Activated CD8-positive, alpha-beta memory T cell treated with anti-CD3 and anti-CD28 coated beads, Interleukin-2, amount 50 U/mL, for 1 hour (primary cell): ENCODE measurements around the gene IGSF9.

ENCODE experiments used
- DNase-seq: peaks from one replicate; pipeline ENCODE4 v3.0.0-alpha.2; 2020; ENCODE audit errors: extremely low read depth

IGSF9 gene

GRCh38 chr1:159944623-159945455 is 574 bp downstream of the IGSF9 start:
- DNase-seq = no peak

DNA sequence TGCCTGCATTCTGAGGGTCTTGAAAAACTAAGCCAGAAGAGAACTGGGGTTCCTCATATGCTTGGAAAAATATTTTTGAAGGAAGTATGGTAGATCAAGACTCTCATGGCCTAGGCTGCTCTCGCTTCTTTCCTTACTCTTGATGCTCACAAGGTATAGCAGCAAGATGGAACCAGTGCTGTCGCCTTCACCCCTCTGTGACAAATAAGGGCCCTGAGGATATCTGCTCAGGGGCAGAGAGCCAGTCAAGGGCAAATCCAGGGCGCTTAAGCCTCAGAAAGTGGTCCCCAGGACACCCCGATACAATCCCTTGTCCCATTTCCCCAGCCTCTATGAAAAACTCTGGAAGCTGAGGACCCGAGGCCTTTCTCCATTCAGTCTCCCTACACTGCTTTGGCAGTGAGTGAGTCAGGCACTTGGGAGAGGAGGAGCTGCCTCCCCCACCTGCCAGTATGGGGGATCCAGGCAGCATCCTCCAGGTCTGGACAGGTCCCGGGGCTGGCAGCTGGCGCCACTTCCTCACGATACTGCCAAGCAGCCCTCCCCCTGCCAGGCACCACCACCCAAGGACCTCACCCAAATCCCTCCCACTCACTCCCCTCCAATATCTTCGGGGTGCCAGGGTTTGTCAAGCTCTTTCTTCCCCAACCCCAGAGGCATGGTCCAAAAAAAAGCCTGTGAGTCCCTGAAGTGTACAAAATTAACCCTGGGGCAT is 1.3 kb downstream of the IGSF9 start:
- no peak for DNase-seq

GRCh38 chr1:159943278-159943640 is 2.2 kb downstream of the IGSF9 start:
- no peak for DNase-seq

DNA sequence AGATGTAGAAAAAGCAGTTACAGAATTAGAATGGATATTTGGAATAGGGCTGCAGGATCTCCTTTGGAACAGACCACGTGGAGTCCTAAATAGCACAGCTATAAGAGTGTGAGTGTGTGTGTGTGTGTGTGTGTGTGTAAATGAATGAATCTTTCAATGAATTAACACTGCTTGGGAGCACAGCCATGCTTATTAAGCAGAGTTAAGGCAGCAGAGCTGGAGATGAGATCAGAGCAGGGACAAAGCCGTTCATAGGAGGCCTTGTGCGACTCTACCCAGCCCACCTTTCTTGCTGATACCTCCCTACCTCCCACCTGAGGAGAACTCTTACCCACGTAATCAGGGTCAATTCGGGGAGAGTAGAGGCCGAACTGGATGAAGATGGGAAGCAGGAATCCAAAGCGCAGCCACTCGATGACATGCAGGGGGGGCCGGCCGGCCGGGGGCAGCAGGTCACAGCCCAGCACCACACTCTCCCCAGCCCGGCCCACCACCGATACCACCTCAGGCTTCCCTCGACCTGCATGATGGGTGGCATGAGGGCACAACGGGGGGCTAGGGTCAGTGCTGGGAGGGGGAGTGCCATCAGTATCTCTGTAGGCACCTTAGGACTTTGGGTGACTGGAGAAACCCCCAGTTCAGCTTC is 2.7 kb downstream of the IGSF9 start:
- no peak for DNase-seq

DNA sequence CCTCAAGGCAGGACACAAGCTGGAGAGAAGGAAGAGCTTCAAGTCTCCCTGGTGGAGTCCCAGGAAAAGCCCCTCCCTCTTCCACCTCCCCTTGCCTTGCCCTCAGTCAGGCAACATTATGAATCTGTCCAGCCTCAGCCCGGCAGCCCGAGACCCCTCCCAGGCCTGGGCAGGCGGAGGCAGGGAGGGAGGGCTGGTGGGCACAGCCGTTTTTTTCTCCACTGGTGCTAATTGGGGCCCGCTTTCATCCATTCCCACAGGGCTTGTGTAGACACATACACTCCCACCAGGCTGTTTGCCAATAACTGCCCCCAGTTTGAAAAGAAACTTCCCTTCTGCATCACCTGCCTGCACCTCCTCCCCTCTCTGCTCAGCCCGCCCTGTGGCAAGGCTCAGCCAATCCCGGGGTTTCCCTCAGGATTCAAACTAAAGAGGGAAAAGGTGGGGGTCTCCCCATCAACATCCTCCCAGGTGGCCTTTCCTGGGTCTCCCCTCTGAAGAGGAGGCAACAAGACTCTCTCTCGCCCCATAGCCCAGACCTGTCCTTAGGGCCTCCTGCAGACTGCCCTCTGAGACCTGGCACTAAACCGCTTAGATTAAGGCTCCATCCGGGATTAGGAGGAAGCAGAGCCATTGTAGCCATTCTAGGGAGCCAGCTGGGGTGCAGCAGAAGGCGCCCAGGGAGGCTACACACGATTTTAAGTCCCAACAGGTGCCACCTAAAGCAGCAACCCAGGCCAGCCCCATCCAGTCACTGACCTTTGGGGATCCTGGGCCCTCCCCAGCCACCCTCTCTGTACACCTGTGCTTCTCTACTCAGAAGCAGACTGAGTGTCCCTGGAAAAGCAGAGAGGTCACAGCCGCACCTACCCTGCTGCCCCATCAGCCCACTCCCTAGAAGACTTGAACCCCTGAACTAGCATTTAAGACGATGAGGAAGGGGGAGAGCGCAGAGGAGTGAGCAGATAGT is 3.5 kb downstream of the IGSF9 start:
- no peak for DNase-seq

- no peak for DNase-seq
Observed at GRCh38 chr1:159941141-159941540, 4.3 kb downstream of the IGSF9 start.

DNA sequence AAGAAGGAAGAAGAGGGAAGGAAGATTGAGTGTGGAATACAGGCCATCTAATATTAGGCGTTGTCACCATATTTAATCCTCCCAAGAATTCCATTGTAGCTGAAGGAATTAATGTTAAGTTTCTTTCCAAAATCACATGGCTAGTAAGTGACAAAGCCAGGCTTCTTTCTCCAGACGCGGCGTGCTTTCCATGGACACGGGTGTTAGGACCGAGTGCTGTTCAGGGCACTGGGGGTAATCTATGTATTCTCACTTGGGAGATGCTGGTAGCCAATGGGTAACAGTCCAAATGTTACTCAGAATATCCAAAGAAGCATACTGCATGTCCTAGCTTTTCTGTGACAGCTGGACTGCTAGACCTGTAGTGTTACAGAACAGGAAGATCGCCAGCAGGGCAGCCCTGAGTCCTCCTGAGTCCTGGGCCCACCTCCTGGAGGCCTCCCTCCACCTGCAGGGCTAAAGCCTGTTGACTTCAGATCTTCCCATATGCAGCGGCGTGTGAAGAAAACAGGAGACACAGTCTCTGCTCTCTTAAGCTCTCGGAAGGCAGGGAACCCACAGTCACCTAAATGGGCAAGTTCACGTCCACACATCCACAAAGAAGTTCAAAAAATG is 5.3 kb downstream of the IGSF9 start:
- DNase-seq = no peak

GRCh38 chr1:159939678-159940002 is 5.8 kb downstream of the IGSF9 start:
- no peak for DNase-seq

GRCh38 chr1:159938905-159939677 is 6.3 kb downstream of the IGSF9 start:
- DNase-seq = no peak

DNA sequence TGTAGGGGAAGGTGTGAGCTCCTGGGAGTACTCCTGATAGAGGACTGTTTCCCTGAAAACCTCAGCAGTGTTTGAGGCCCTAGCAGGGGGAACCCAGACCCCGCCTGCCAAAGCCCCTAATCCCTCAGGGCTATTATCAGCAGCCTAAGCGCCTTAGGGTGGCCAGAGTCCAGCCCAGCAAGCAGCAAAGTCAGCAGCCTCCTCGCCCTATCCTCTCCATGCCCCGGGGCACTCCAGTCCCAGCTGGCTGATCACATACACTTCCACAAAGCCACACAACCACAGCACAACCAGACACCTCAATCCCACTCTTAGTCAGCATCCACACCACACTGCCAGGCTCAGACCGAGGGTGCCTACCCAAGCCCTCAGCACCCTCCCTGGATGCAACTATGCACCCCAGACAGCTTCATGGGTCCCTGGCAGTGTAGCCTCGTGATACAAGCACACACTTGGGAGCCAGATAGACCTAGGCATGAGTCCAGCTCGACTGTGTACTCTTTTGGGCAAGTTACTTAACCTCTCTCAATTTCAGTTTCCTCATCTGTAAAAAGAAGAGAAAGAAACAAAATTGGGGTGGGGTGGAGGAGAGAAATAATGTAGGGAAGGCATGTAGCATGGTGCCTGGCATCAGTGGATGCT is 7.1 kb downstream of the IGSF9 start:
- DNase-seq = no peak

DNA sequence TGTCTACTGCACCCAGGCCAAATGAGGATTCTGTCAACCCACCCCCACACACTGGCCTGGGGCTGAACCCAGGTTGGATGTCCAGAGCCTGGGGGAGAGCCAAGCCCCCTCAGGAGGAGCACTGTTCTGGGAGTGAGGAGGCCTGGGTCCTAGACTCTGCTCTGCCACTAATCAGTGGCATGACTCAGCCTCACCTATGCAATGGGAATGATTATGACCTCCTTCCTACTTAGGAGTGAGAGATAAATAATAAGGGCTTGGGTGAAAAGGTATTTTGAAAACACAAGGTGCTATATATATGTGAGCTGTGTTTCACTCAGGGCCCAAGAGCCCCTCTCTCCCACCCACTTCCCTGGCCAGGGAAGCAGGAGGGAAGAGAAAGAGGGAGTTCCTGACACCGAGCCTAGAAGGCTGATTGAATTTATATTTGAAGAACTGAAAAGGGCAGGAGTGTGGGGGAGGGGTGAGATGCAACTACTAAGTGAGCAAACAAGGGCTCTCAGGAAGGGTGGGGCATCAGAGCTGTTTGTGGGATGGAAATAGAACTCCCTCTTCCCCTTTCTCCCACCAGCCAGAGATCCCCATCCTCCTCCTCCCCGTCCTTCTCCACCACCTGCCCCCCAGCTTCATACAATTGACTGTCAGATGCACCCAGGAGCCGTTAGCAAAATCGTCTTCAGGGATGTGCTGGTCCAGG is 8.2 kb downstream of the IGSF9 start:
- DNase-seq = no peak

GRCh38 chr1:159936273-159936904 is 9.0 kb downstream of the IGSF9 start:
- no peak for DNase-seq

- DNase-seq = no peak
Observed at GRCh38 chr1:159935719-159936272, 9.6 kb downstream of the IGSF9 start.

GRCh38 chr1:159935305-159935704 is 10.1 kb downstream of the IGSF9 start:
- DNase-seq = no peak

DNA sequence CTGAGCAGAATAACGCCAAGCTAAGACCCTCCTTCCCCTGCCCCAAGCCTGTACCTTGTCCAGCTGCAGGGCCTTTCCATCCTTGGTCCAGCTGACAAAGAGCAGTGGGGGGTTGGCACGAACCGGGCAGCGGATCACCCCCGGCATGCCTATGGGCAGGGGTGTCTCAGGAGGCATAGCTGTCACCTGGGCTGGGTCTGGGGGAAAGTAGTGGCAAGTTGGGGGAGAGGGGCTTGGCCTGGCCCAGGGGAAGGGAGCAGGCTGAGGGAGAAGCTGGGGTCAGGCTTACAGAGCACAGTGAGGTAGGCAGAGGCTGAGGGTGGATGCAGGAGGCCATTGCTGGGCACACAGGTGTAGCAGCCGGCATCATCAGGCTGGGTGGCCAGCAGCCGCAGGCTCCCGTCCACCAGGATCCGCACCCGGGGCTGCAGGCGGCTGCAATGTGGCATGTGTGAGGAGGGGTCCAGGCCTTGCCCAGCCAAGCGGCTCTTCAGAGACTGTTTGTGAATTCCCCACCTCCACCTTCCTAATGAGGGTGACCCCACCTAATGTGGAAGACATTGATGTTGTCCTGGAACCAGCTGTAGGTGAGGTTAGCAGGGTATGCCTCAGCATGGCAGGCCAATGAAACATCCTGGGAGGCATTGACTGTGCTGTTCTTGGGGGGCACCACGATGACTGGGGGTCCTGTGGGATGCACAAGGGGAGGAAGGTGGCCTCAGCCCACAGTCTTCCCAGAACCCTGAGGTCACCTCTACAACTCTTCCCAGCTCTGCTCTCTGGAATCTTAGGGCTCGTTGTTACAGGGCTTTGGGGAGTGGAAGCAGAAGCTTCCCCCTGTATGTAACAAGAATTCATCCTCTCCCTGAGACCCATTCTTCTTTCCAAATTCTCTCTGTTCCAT is 11.0 kb downstream of the IGSF9 start:
- DNase-seq = no peak

- DNase-seq = no peak
Observed at GRCh38 chr1:159933347-159933746, 12.1 kb downstream of the IGSF9 start.
